GM12864 (cell line): ENCODE measurements around the gene CCSER1.
"Not testable (repeated sequence)": the region's sequence is repeated elsewhere in the genome, so short reads cannot be mapped to it uniquely, and the experiment has no call there.

ENCODE experiments used
- DNase-seq: peaks from one replicate; pipeline ENCODE4 v3.0.0-alpha.2; 2011; ENCODE audit warnings: low read depth
- H3K4me3 ChIP-seq: 2 replicates; pipeline ENCODE4 v1.5.1; 2011; ENCODE audit warnings: mild to moderate bottlenecking, low read depth, low read length, control low read depth
- TF ChIP-seq, protein P1 (sequence below): IDR thresholded peaks from 2 replicates; pipeline ENCODE4 v1.5.1; 2011; ENCODE audit warnings: low read depth, mild to moderate bottlenecking, moderate library complexity, low read length, control low read depth, inconsistent platforms; ENCODE audit errors: missing control alignments

Gene CCSER1

DNA sequence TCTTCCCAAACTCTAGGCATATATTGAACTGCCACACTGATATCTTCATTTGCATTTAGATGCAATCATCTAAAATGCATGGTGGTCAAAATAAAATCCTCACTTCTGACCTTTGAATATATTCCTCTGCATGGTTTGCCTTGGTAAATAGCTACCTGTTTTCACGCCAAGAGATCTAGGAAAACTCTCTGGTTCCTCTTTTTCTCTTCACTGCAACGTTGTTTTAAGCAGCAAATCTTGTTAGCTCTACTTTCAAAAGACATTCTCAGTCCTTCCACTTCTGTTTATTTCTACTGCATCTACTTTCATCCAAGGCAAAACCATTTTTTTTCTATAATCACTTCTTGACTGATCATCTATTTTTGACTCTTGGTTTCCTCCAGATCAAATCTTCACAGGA is 1174.9 kb downstream of the CCSER1 start:
- H3K4me3 ChIP-seq = no peak overlapping the region
- TF ChIP-seq, protein P1, sequence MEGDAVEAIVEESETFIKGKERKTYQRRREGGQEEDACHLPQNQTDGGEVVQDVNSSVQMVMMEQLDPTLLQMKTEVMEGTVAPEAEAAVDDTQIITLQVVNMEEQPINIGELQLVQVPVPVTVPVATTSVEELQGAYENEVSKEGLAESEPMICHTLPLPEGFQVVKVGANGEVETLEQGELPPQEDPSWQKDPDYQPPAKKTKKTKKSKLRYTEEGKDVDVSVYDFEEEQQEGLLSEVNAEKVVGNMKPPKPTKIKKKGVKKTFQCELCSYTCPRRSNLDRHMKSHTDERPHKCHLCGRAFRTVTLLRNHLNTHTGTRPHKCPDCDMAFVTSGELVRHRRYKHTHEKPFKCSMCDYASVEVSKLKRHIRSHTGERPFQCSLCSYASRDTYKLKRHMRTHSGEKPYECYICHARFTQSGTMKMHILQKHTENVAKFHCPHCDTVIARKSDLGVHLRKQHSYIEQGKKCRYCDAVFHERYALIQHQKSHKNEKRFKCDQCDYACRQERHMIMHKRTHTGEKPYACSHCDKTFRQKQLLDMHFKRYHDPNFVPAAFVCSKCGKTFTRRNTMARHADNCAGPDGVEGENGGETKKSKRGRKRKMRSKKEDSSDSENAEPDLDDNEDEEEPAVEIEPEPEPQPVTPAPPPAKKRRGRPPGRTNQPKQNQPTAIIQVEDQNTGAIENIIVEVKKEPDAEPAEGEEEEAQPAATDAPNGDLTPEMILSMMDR = no peak
- DNase-seq = no peak

DNA sequence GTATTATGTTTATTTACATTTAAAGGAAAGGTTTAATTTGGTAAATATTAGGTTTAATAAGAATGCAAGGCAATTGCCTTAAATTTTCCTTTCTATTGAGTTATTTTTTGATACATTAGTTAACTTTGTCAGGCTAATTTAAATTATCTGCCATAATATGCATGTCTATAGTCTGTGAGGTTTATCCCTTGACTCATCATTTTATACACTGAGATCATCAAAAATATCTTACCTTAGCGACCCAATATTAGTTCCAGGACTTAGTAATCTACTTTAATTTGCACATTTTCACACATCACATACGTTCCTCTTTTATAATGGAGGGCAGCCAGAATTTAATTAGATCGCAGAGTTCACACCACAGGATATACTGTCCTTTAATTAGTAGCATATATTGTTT is 1177.1 kb downstream of the CCSER1 start:
- H3K4me3 ChIP-seq = no peak overlapping the region
- no peak for DNase-seq
- TF ChIP-seq, protein P1 = no peak

DNA sequence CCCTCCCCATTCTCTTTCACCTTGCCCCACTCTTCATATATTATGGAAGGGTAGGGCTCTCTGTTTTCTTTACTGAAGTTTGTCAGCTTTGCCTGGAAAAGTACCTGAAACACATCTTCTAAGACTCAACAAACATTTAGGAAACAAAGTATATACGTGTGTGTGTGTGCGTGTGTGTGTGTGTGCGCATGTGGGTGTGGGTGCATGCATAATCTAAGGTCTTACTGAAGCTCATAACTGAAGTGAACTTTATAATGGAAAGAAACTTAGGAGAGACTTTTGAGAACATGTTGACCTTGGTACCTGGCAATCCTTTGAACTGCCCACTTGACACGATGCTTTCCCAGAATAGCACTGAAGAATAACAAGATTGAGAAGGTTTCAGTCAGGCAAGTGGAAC is 1190.2 kb downstream of the CCSER1 start:
- no peak for DNase-seq
- TF ChIP-seq, protein P1 = no peak
- no peak overlapping the region for H3K4me3 ChIP-seq

DNA sequence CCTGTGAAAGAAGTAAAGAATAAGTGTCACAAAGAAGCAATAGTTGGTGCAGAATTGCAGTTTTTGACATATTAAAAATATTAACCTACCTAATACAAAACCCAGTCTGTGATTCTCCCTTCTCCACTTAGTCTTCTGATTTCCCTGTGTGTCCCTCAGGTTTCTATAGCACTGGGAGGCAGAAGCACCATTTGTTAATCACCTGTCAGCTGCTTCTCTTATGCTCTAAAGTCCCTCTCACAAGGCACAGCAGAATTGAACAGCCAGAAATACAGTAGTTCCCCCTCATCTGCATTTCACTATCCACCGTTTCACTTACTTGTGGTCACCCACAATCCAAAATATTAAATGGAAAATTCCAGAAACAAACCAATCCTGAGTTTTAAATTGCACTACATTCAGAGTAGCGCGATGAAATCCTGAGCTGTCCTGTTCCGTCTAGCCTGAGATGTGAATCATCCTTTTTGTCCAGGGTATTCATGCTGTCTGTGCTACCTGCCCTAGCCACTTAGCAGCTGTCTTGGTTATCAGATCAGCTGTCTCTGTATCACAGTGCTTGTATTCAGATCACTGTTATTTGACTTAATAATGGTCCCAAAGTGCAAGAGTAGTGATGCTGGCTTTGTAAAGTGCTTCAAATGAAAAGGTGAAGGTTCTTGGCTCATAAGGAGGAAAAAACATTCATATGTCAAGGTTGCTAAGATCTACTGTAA is 1192.5 kb downstream of the CCSER1 start:
- TF ChIP-seq, protein P1 = no peak
- DNase-seq = no peak
- H3K4me3 ChIP-seq = no peak overlapping the region

DNA sequence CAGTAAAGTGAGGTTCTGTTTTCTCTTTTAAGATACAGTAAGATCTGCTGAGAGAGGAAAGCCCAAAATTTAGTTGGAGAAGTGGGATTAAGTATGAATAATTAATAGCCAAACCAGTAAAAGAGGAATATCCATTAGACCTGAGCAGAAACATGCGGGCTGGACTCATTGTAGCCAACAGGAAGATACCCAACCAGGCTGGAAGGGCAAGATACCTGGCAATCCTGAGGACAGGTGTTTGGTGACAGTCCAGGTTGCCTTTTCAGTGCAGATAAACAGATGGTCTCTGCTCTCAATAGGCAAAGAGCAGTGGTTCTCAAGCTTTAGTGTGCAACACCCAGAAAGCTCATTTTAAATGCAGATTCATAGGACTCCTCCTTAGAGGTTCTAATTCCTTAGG is 1195.8 kb downstream of the CCSER1 start:
- TF ChIP-seq, protein P1 = no peak
- no peak for DNase-seq
- no peak overlapping the region for H3K4me3 ChIP-seq

DNA sequence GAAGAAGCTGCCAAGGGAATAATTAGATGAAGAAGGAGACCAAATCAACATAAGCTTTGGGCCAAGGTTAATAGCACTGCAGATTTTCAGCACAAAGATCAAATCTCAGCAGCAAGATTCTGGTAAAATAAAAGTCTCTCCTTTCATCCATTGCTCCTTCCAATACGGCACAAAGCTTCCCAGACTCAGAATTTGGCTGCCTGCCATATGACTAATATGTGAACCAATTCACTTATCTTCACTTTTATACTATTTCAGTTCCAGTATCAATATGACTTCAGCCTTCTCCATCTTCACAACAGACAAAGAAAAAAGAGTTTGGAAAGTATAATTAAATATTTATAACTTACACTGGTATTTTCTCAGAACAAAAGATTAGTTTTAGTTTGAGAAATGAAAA is 1198.3 kb downstream of the CCSER1 start:
- DNase-seq = no peak
- TF ChIP-seq, protein P1 = no peak
- H3K4me3 ChIP-seq = no peak overlapping the region

DNA sequence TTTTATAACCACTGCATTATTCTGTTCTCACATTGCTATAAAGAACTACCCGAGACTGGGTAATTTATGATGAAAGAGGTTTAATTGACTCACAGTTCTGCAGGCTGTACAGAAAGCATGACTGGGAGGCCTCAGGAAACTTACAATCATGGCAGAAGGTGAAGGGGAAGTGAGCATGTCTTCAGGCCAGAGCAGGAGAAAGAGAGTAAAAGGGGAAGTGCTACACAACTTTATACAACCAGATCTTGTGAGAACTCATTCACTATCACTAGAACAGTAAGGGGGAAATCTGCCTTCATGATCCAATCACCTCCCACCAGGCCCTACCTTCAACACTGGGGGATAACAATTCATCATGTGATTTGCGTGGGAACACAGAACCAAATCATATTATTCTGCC is 1199.0 kb downstream of the CCSER1 start:
- not testable (repeated sequence) for DNase-seq, H3K4me3 ChIP-seq
